GM18508 (cell line): ENCODE measurements around the gene HAPSTR1.
"Not testable (repeated sequence)": the region's sequence is repeated elsewhere in the genome, so short reads cannot be mapped to it uniquely, and the experiment has no call there.

Experiments used
- ATAC-seq: cut with Tn5 transposase; IDR thresholded peaks from one replicate; pipeline ENCODE4 v1.9.1; 2021; ENCODE audit warnings: moderate number of reproducible peaks; ENCODE audit not compliant: insufficient read depth, unreplicated experiment

The HAPSTR1 gene

GRCh38 chr16:9090960-9091866 is at the start of gene HAPSTR1:
Gene HAPSTR1, plus strand, starts transcription at chr16:9091644. Its CDS starts 401 bp downstream, at chr16:9092045.
- peak; percentile 66 for ATAC-seq

GRCh38 chr16:9042533-9042932 is 48.9 kb upstream of the HAPSTR1 start:
- no peak for ATAC-seq

- ATAC-seq: no peak
These were observed 48.3 kb upstream of the HAPSTR1 start for GRCh38 chr16:9042964-9043680.

GRCh38 chr16:9045562-9045961 is 45.9 kb upstream of the HAPSTR1 start:
- not testable (repeated sequence) for ATAC-seq

GRCh38 chr16:9046667-9047055 is 44.8 kb upstream of the HAPSTR1 start:
- ATAC-seq: no peak

- ATAC-seq: peak; percentile 41
These were observed 43.6 kb upstream of the HAPSTR1 start for GRCh38 chr16:9047689-9048301.

GRCh38 chr16:9048302-9048700 is 43.1 kb upstream of the HAPSTR1 start:
- no peak for ATAC-seq

GRCh38 chr16:9049241-9049640 is 42.2 kb upstream of the HAPSTR1 start:
- ATAC-seq: no peak

GRCh38 chr16:9050102-9050830 is 41.2 kb upstream of the HAPSTR1 start:
- no peak for ATAC-seq

- ATAC-seq: no peak
These were observed 38.3 kb upstream of the HAPSTR1 start for GRCh38 chr16:9053006-9053601.

- no peak for ATAC-seq
These were observed 37.0 kb upstream of the HAPSTR1 start for GRCh38 chr16:9054460-9054859.

GRCh38 chr16:9055115-9055514 is 36.3 kb upstream of the HAPSTR1 start:
- ATAC-seq: no peak

GRCh38 chr16:9055661-9056060 is 35.8 kb upstream of the HAPSTR1 start:
- no peak for ATAC-seq

- ATAC-seq: no peak
These were observed 35.4 kb upstream of the HAPSTR1 start for GRCh38 chr16:9056061-9056460.

- no peak for ATAC-seq
These were observed 33.2 kb upstream of the HAPSTR1 start for GRCh38 chr16:9058211-9058610.

GRCh38 chr16:9060225-9060624 is 31.2 kb upstream of the HAPSTR1 start:
- ATAC-seq: no peak

GRCh38 chr16:9061358-9061813 is 30.1 kb upstream of the HAPSTR1 start:
- no peak for ATAC-seq

- no peak for ATAC-seq
These were observed 29.1 kb upstream of the HAPSTR1 start for GRCh38 chr16:9062301-9062700.

GRCh38 chr16:9065077-9065476 is 26.4 kb upstream of the HAPSTR1 start:
- ATAC-seq: no peak

- no peak for ATAC-seq
These were observed 22.6 kb upstream of the HAPSTR1 start for GRCh38 chr16:9068886-9069285.
